Neural progenitor cell (in vitro differentiated cells): ENCODE measurements around the gene CDH13. TPM values are rescaled to one million over a fixed set of nuclear protein-coding genes. Genes with fewer than 3 reads are reported as not detected.

Experiments used
- DNase-seq: peaks from one replicate; pipeline ENCODE4 v3.0.0-alpha.2; 2016; ENCODE audit warnings: low spot score
- H2AFZ ChIP-seq: fragments of 200-600 bp; sonication (generic); replicated peaks from 2 replicates; pipeline ENCODE4 v1.6.1; 2016; ENCODE audit warnings: antibody characterized with exemption
- H3F3A ChIP-seq: fragments of 200-600 bp; sonication (generic); 2 replicates; pipeline ENCODE4 v1.6.1; 2016; ENCODE audit warnings: antibody characterized with exemption, low read depth
- H3K27ac ChIP-seq: fragments of 200-600 bp; sonication (generic); 2 replicates; pipeline ENCODE4 v1.5.1; 2016; ENCODE audit warnings: mild to moderate bottlenecking
- H3K27me3 ChIP-seq: fragments of 200-600 bp; sonication (generic); 2 replicates; pipeline ENCODE4 v1.6.1; 2016; ENCODE audit warnings: mild to moderate bottlenecking, moderate library complexity
- H3K36me3 ChIP-seq: fragments of 200-600 bp; sonication (generic); 2 replicates; pipeline ENCODE4 v1.5.1; 2016
- H3K4me1 ChIP-seq: fragments of 200-600 bp; sonication (generic); 2 replicates; pipeline ENCODE4 v1.6.1; 2016; ENCODE audit warnings: mixed run types
- H3K4me2 ChIP-seq: fragments of 200-600 bp; sonication (generic); 2 replicates; pipeline ENCODE4 v1.6.1; 2016
- H3K4me3 ChIP-seq: fragments of 200-600 bp; sonication (generic); 2 replicates; pipeline ENCODE4 v1.5.1; 2016
- H3K79me2 ChIP-seq: fragments of 200-600 bp; sonication (generic); 2 replicates; pipeline ENCODE4 v1.6.1; 2016; ENCODE audit warnings: low read depth
- H3K9ac ChIP-seq: fragments of 200-600 bp; sonication (generic); 2 replicates; pipeline ENCODE4 v1.6.1; 2016
- H3K9me3 ChIP-seq: fragments of 200-600 bp; sonication (generic); 2 replicates; pipeline ENCODE4 v1.5.1; 2016; ENCODE audit warnings: low read depth
- H4K20me1 ChIP-seq: fragments of 200-600 bp; sonication (generic); 2 replicates; pipeline ENCODE4 v1.6.1; 2016; ENCODE audit warnings: low read depth
- H3K27ac Mint-ChIP-seq: 3 replicates; pipeline ENCODE4 v1.8.0; 2021; ENCODE audit warnings: mixed read lengths
- H3K27me3 Mint-ChIP-seq: 2 replicates; pipeline ENCODE4 v1.8.0; 2022; ENCODE audit warnings: low read depth, mild to moderate bottlenecking, inconsistent platforms, moderate library complexity, mixed read lengths; ENCODE audit not compliant: insufficient read depth
- H3K36me3 Mint-ChIP-seq: 3 replicates; pipeline ENCODE4 v1.8.0; 2021; ENCODE audit warnings: mixed read lengths
- H3K4me1 Mint-ChIP-seq: 3 replicates; pipeline ENCODE4 v1.8.0; 2021; ENCODE audit warnings: mixed read lengths
- H3K4me3 Mint-ChIP-seq: 3 replicates; pipeline ENCODE4 v1.8.0; 2021; ENCODE audit warnings: mild to moderate bottlenecking, moderate library complexity, mixed read lengths
- H3K9me3 Mint-ChIP-seq: 3 replicates; pipeline ENCODE4 v1.8.0; 2020; ENCODE audit warnings: mixed read lengths
- CTCF ChIP-seq: fragments of 200-600 bp; sonication (generic); IDR thresholded peaks from 2 replicates; pipeline ENCODE4 v1.5.1; 2017; ENCODE audit warnings: antibody characterized with exemption, mild to moderate bottlenecking
- EZH2 ChIP-seq: fragments of 200-600 bp; sonication (generic); IDR thresholded peaks from 2 replicates; pipeline ENCODE4 v1.6.1; 2017; ENCODE audit warnings: antibody characterized with exemption, mild to moderate bottlenecking, moderate library complexity
- EZH2phosphoT487 ChIP-seq: fragments of 200-600 bp; sonication (generic); IDR thresholded peaks from 2 replicates; pipeline ENCODE4 v1.6.1; 2017; ENCODE audit warnings: antibody characterized with exemption
- total RNA-seq: library from RNA; depleted of rRNA; stranded (reverse); fragments of >200 nt; gene quantifications from 2 replicates; pipeline ENCODE4 v1.2.3, GENCODE V29; 2015; ENCODE audit warnings: low replicate concordance

The CDH13 gene
- total RNA-seq, 1 donor from 2014 or later, result 3.0 TPM

- H3K9ac ChIP-seq, result no peak overlapping the region
- H4K20me1 ChIP-seq, result no peaks in the 10 kb centered on the region
- H3K27me3 Mint-ChIP-seq, result peaks cover 5% of the 10 kb centered on the region
- H2AFZ ChIP-seq, result no peak overlapping the region
- no peak for DNase-seq
- peaks cover 8% of the 10 kb centered on the region for H3K9me3 Mint-ChIP-seq
- H3K27ac Mint-ChIP-seq, result no peak overlapping the region
- no peaks in the 10 kb centered on the region for H3K36me3 ChIP-seq
- peaks cover 25% of the 10 kb centered on the region for H3F3A ChIP-seq
- no peak overlapping the region for H3K4me3 ChIP-seq
- no peak overlapping the region for H3K4me3 Mint-ChIP-seq
- no peaks in the 10 kb centered on the region for H3K9me3 ChIP-seq
- H3K4me1 Mint-ChIP-seq, result peaks cover 24% of the 10 kb centered on the region
- peaks cover 5% of the 10 kb centered on the region for H3K4me1 ChIP-seq
- no peaks in the 10 kb centered on the region for H3K27me3 ChIP-seq
- no peaks in the 10 kb centered on the region for H3K79me2 ChIP-seq
- no peak overlapping the region for H3K27ac ChIP-seq
- peaks cover 2% of the 10 kb centered on the region for H3K36me3 Mint-ChIP-seq
- H3K4me2 ChIP-seq, result no peak overlapping the region
- TF ChIP-seq EZH2 (no peak), CTCF (no peak), EZH2phosphoT487 (no peak)
These were observed 1210.8 kb downstream of the CDH13 start for GRCh38 chr16:83837566-83837965.

- Histone ChIP-seq H4K20me1 (no peaks in the 10 kb centered on the region), H3K4me2 (no peak overlapping the region), H3K9me3 (no peaks in the 10 kb centered on the region), H3K36me3 (no peaks in the 10 kb centered on the region), H3K4me1 (peaks cover 11% of the 10 kb centered on the region), H3K4me3 (no peak overlapping the region), H3K27ac (no peak overlapping the region), H3K9ac (no peak overlapping the region), H2AFZ (no peak overlapping the region), H3K27me3 (no peaks in the 10 kb centered on the region), H3K79me2 (no peaks in the 10 kb centered on the region), H3F3A (peaks cover 31% of the 10 kb centered on the region)
- Mint-ChIP-seq H3K36me3 (no peaks in the 10 kb centered on the region), H3K9me3 (peaks cover 7% of the 10 kb centered on the region), H3K4me3 (no peak overlapping the region), H3K27ac (no peak overlapping the region), H3K4me1 (peaks cover 30% of the 10 kb centered on the region), H3K27me3 (peaks cover 5% of the 10 kb centered on the region)
- TF ChIP-seq EZH2 (no peak), EZH2phosphoT487 (no peak), CTCF (no peak)
- DNase-seq, result no peak
These were observed 1211.4 kb downstream of the CDH13 start for GRCh38 chr16:83838151-83838550.

- Mint-ChIP-seq H3K4me3 (no peak overlapping the region), H3K4me1 (peaks cover 39% of the 10 kb centered on the region), H3K9me3 (peaks cover 6% of the 10 kb centered on the region), H3K36me3 (no peaks in the 10 kb centered on the region), H3K27ac (no peak overlapping the region), H3K27me3 (peaks cover 5% of the 10 kb centered on the region)
- Histone ChIP-seq H3K27ac (no peak overlapping the region), H3K4me3 (no peak overlapping the region), H3K9ac (no peak overlapping the region), H3K36me3 (no peaks in the 10 kb centered on the region), H2AFZ (no peak overlapping the region), H3K79me2 (no peaks in the 10 kb centered on the region), H3K4me1 (peaks cover 20% of the 10 kb centered on the region), H3K9me3 (no peaks in the 10 kb centered on the region), H3K4me2 (no peak overlapping the region), H4K20me1 (no peaks in the 10 kb centered on the region), H3K27me3 (no peaks in the 10 kb centered on the region), H3F3A (peaks cover 34% of the 10 kb centered on the region)
- TF ChIP-seq EZH2, result no peak
- no peak for TF ChIP-seq CTCF
- no peak for TF ChIP-seq EZH2phosphoT487
- no peak for DNase-seq
These were observed 1212.8 kb downstream of the CDH13 start for GRCh38 chr16:83839561-83839960.
